Activated T-helper 1 cell treated with anti-CD3 and anti-CD28 coated beads, Interleukin-12 subunit alpha, Interleukin-12 subunit beta, Interleukin-2, Interleukin-4 antibody, amounts not matched to agents 30 ng/mL and 10 ng/mL and 1 ng/mL, durations not matched to agents 14 hours and 24 hours and 36 hours (primary cell): ENCODE measurements around the gene ADAMTS3. TPM values are rescaled to one million over a fixed set of nuclear protein-coding genes. Genes with fewer than 3 reads are reported as not detected.
"Not testable (repeated sequence)": the region's sequence is repeated elsewhere in the genome, so short reads cannot be mapped to it uniquely, and the experiment has no call there.

Experiments used
- DNase-seq: peaks from one replicate; pipeline ENCODE4 v3.0.0; 2021; ENCODE audit warnings: low spot score
- H3K27ac Mint-ChIP-seq: one replicate; pipeline ENCODE4 v1.8.0; 2021; ENCODE audit warnings: mild to moderate bottlenecking, mixed read lengths
- H3K27me3 Mint-ChIP-seq: one replicate; pipeline ENCODE4 v1.8.0; 2022; ENCODE audit warnings: mild to moderate bottlenecking, moderate library complexity, mixed read lengths; ENCODE audit not compliant: insufficient read depth
- H3K36me3 Mint-ChIP-seq: one replicate; pipeline ENCODE4 v1.8.0; 2021; ENCODE audit warnings: low read depth, mixed read lengths
- H3K4me1 Mint-ChIP-seq: one replicate; pipeline ENCODE4 v1.8.0; 2021; ENCODE audit warnings: low read depth, mixed read lengths
- H3K4me3 Mint-ChIP-seq: one replicate; pipeline ENCODE4 v1.8.0; 2021; ENCODE audit warnings: mild to moderate bottlenecking, moderate library complexity, mixed read lengths
- H3K9me3 Mint-ChIP-seq: one replicate; pipeline ENCODE4 v1.8.0; 2021; ENCODE audit warnings: mixed read lengths
- intact Hi-C: fragments of 100-400 bp; cut with micrococcal nuclease; formaldehyde crosslinking; loops from one replicate; pipeline ENCODE4 v1.15.1; 2024
- total RNA-seq: library from RNA; stranded (reverse); gene quantifications from 2 replicates; pipeline ENCODE4 v1.2.3, GENCODE V29; 2022

ADAMTS3 gene
- total RNA-seq, 1 donor from 2014 or later: not detected

GRCh38 chr4:72446353-72447055 lies 122.5 kb downstream of the ADAMTS3 start:
- Mint-ChIP-seq H3K27me3 (no peaks in the 10 kb centered on the region), H3K27ac (no peak overlapping the region), H3K36me3 (no peaks in the 10 kb centered on the region), H3K9me3 (no peaks in the 10 kb centered on the region), H3K4me3 (no peak overlapping the region), H3K4me1 (no peaks in the 10 kb centered on the region)
- no peak for DNase-seq
- intact Hi-C loops: no loop called here

GRCh38 chr4:72444092-72444491 lies 124.9 kb downstream of the ADAMTS3 start:
- H3K27ac Mint-ChIP-seq: no peak overlapping the region
- H3K4me3 Mint-ChIP-seq: no peak overlapping the region
- H3K9me3 Mint-ChIP-seq: no peaks in the 10 kb centered on the region
- no peaks in the 10 kb centered on the region for H3K36me3 Mint-ChIP-seq
- intact Hi-C loops: no loop called here
- no peaks in the 10 kb centered on the region for H3K27me3 Mint-ChIP-seq
- no peak for DNase-seq
- no peaks in the 10 kb centered on the region for H3K4me1 Mint-ChIP-seq

DNA sequence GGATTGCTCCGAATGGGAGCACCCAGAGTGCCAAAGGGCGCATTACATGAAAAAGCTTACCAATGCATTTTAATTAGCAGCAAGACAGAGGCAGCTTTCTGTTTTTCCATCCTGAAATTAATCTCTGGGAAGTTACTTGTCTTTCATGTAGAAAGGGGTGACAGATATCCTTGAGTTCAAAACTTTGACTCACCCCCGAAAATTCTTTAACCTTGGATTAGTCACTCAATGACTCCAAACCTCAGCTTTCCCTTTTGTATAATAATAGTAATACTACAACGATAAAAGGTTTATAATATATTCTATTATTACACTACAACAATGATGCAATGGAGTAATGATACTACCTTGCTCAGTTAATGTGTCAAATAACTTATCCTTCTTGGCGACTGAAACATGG lies 126.3 kb downstream of the ADAMTS3 start:
- H3K36me3 Mint-ChIP-seq: no peaks in the 10 kb centered on the region
- no peak overlapping the region for H3K4me3 Mint-ChIP-seq
- intact Hi-C loops: no loop called here
- no peaks in the 10 kb centered on the region for H3K9me3 Mint-ChIP-seq
- no peak for DNase-seq
- H3K4me1 Mint-ChIP-seq: no peaks in the 10 kb centered on the region
- H3K27ac Mint-ChIP-seq: no peak overlapping the region
- H3K27me3 Mint-ChIP-seq: no peaks in the 10 kb centered on the region

GRCh38 chr4:72442147-72442546 lies 126.9 kb downstream of the ADAMTS3 start:
- Mint-ChIP-seq H3K27ac (no peak overlapping the region), H3K36me3 (no peaks in the 10 kb centered on the region), H3K4me1 (no peaks in the 10 kb centered on the region), H3K9me3 (no peaks in the 10 kb centered on the region), H3K27me3 (no peaks in the 10 kb centered on the region), H3K4me3 (no peak overlapping the region)
- intact Hi-C loops: no loop called here
- no peak for DNase-seq

DNA sequence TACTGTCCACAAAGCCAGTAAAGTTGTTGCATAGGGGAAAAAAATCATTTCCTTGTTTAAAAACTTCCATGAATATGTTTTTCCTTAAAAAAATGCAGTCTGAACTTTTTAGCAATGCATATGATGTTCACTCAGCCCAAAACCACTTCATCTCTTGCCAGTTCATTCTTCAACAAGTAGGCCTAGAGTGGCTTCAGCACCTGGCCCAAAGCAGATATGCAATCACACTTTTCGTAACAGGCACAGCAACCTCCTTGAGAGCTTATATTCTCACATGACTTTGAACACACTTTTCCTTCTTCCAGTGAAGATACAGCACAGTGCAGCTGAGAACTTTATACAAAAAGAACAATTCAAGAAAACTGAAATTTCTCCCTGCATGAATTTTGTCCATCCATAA lies 128.6 kb downstream of the ADAMTS3 start:
- Mint-ChIP-seq H3K27me3 (no peaks in the 10 kb centered on the region), H3K36me3 (no peaks in the 10 kb centered on the region), H3K4me1 (no peaks in the 10 kb centered on the region), H3K27ac (no peak overlapping the region), H3K9me3 (no peaks in the 10 kb centered on the region), H3K4me3 (no peak overlapping the region)
- no peak for DNase-seq
- intact Hi-C loops: no loop called here

GRCh38 chr4:72432975-72433374 lies 136.0 kb downstream of the ADAMTS3 start:
- no peaks in the 10 kb centered on the region for H3K9me3 Mint-ChIP-seq
- no peak overlapping the region for H3K4me3 Mint-ChIP-seq
- H3K4me1 Mint-ChIP-seq: no peaks in the 10 kb centered on the region
- H3K27me3 Mint-ChIP-seq: no peaks in the 10 kb centered on the region
- intact Hi-C loops: no loop called here
- no peak for DNase-seq
- H3K27ac Mint-ChIP-seq: no peak overlapping the region
- no peaks in the 10 kb centered on the region for H3K36me3 Mint-ChIP-seq

DNA sequence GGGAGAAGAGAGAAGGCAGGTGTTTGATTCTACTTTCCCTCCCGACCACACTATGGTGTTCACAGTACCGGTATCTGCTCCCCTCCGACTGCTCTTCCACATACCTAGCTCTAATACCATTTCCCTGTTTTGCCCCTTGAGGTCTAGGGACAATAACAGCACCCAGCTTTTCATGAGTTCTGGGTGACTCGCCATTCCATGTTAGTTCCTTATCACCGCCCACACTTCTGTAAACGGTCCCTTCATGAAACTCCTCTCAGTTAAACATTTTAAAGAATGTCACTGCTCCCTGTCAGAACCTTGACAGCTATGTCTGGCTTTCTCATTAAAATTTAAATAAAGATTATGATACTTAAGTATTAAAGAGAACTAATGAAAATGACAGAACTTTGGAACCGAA lies 136.7 kb downstream of the ADAMTS3 start:
- intact Hi-C loops: no loop called here
- Mint-ChIP-seq H3K27ac (no peak overlapping the region), H3K36me3 (no peaks in the 10 kb centered on the region), H3K27me3 (peaks cover 1% of the 10 kb centered on the region), H3K9me3 (no peaks in the 10 kb centered on the region), H3K4me3 (no peak overlapping the region), H3K4me1 (no peaks in the 10 kb centered on the region)
- DNase-seq: no peak

DNA sequence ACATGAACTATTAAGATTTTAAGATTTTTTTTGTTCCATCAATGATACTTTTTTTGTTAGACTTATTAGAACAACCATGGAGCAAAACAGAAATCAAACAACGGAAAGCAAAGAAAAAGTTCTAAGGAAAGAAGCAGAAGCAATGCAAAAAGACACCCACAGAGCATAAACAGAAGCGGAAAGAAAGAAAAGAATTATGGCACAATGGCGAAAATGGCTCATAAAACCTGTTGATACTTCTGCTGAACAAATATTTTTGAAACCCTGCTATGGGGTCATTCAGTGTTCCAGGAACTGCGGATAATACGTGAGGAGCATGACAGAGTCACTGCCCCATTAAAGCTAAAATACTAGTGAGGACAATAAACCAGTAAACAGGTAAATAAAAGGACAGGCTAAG lies 138.0 kb downstream of the ADAMTS3 start:
- Mint-ChIP-seq H3K9me3 (no peaks in the 10 kb centered on the region), H3K27me3 (peaks cover 1% of the 10 kb centered on the region), H3K27ac (no peak overlapping the region), H3K4me3 (no peak overlapping the region), H3K36me3 (no peaks in the 10 kb centered on the region), H3K4me1 (no peaks in the 10 kb centered on the region)
- no peak for DNase-seq
- intact Hi-C loops: no loop called here

GRCh38 chr4:72430050-72430449 lies 139.0 kb downstream of the ADAMTS3 start:
- no peaks in the 10 kb centered on the region for H3K4me1 Mint-ChIP-seq
- intact Hi-C loops: no loop called here
- H3K9me3 Mint-ChIP-seq: no peaks in the 10 kb centered on the region
- no peak for DNase-seq
- H3K36me3 Mint-ChIP-seq: no peaks in the 10 kb centered on the region
- no peak overlapping the region for H3K4me3 Mint-ChIP-seq
- no peak overlapping the region for H3K27ac Mint-ChIP-seq
- peaks cover 1% of the 10 kb centered on the region for H3K27me3 Mint-ChIP-seq

DNA sequence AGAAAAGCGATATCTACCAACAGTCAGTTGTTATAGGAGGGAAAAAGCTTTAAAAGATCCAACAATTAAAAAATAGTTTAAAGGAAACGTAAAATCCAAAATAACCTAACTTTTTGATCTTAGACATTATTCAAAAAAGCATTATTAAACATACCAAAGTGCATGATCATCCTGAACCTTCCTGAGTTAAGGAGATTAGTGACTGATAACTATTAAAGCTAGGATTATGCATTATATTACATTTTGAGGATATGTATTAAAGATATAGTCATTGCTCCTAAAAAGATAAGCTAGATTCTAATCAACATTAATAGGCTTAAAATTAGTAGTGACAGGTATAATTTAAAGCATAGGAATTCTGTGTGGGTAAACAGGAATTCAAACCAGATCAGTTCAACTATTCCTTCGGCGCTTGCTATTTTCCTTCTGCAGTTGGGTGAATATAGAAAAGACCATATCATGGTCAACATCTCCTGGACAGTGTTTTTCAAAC lies 139.6 kb downstream of the ADAMTS3 start:
- no peak for DNase-seq
- intact Hi-C loops: no loop called here
- no peak overlapping the region for H3K4me3 Mint-ChIP-seq
- H3K27me3 Mint-ChIP-seq: peaks cover 1% of the 10 kb centered on the region
- no peak overlapping the region for H3K27ac Mint-ChIP-seq
- H3K36me3 Mint-ChIP-seq: no peaks in the 10 kb centered on the region
- H3K4me1 Mint-ChIP-seq: no peaks in the 10 kb centered on the region
- H3K9me3 Mint-ChIP-seq: no peaks in the 10 kb centered on the region

DNA sequence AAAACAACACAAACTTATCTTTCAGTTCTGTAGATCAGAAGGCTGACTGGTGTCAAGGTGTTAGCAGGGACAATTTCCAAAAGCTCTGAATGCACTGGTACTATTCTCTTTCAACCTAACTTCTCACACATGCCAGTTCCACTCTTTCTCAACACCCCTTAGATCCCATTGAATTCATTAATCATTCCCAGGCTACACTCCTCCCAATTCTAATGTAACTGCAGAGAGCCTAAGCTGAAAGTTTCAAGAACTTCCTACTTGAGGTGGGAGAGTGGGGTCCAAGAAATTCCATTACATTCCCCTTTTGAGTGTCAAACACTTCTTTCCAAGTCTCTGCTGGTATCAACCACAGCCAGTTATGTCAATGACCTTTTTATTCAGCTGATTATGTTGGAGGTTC lies 142.0 kb downstream of the ADAMTS3 start:
- H3K9me3 Mint-ChIP-seq: no peaks in the 10 kb centered on the region

DNA sequence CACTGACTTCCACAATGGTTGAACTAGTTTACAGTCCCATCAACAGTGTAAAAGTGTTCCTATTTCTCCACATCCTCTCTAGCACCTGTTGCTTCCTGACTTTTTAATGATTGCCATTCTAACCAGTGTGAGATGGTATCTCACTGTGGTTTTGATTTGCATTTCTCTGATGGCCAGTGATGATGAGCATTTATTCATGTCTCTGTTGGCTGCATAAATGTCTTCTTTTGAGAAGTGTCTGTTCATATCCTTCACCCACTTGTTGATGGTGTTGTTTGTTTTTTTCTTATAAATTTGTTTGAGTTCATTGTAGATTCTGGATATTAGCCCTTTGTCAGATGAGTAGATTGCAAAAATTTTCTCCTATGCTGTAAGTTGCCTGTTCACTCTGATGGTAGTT lies 143.1 kb downstream of the ADAMTS3 start:
- H3K4me3 Mint-ChIP-seq, H3K27me3 Mint-ChIP-seq, H3K27ac Mint-ChIP-seq, intact Hi-C loops, DNase-seq, H3K36me3 Mint-ChIP-seq, H3K4me1 Mint-ChIP-seq, H3K9me3 Mint-ChIP-seq: not testable (repeated sequence)

More for the DNA sequence above, 142.0 kb downstream of the ADAMTS3 start:
- H3K36me3 Mint-ChIP-seq: no peaks in the 10 kb centered on the region
- H3K27me3 Mint-ChIP-seq: peaks cover 1% of the 10 kb centered on the region
- intact Hi-C loops: no loop called here
- no peak for DNase-seq
- no peaks in the 10 kb centered on the region for H3K4me1 Mint-ChIP-seq
- no peak overlapping the region for H3K27ac Mint-ChIP-seq
- no peak overlapping the region for H3K4me3 Mint-ChIP-seq

- Mint-ChIP-seq H3K36me3 (no peaks in the 10 kb centered on the region), H3K4me1 (no peaks in the 10 kb centered on the region), H3K4me3 (no peak overlapping the region), H3K27ac (no peak overlapping the region), H3K9me3 (no peaks in the 10 kb centered on the region), H3K27me3 (peaks cover 1% of the 10 kb centered on the region)
- intact Hi-C loops: no loop called here
- DNase-seq: no peak
These were observed 145.0 kb downstream of the ADAMTS3 start for GRCh38 chr4:72424006-72424405.

GRCh38 chr4:72422416-72422815 lies 146.6 kb downstream of the ADAMTS3 start:
- Mint-ChIP-seq H3K4me1 (no peaks in the 10 kb centered on the region), H3K4me3 (no peak overlapping the region), H3K27ac (no peak overlapping the region), H3K36me3 (no peaks in the 10 kb centered on the region), H3K27me3 (peaks cover 1% of the 10 kb centered on the region), H3K9me3 (no peaks in the 10 kb centered on the region)
- intact Hi-C loops: no loop called here
- DNase-seq: no peak
